A549 (cell line): ENCODE measurements around the gene CD80.

ENCODE experiments used
- EP300 ChIP-seq, 2 experiments: fragments of >200 bp; sonication (Bioruptor Twin); formaldehyde crosslinking; IDR thresholded peaks; 2 replicates in 1 of 2; 3 replicates in 1 of 2; pipeline ENCODE4 v1.6.1; 2016 to 2017
- MYC ChIP-seq: IDR thresholded peaks from 2 replicates; pipeline ENCODE4 v1.6.1; 2012; ENCODE audit warnings: mild to moderate bottlenecking, inconsistent platforms, low read length, improper control_type of control experiment, borderline replicate concordance
- RNF2 ChIP-seq: fragments of 200-600 bp; sonication (generic); IDR thresholded peaks from 2 replicates; pipeline ENCODE4 v1.6.1; 2016; ENCODE audit warnings: low read depth, mild to moderate bottlenecking, antibody characterized with exemption, moderate library complexity, borderline replicate concordance
- SREBF2 ChIP-seq: fragments of 450-650 bp; IDR thresholded peaks from 2 replicates; pipeline ENCODE4 v1.6.1; 2014; ENCODE audit warnings: mild to moderate bottlenecking, moderate library complexity
- ZFP36 ChIP-seq: fragments of 450-650 bp; IDR thresholded peaks from 2 replicates; pipeline ENCODE4 v1.6.1; 2014; ENCODE audit warnings: borderline replicate concordance; ENCODE audit not compliant: partially characterized antibody
- TF ChIP-seq, protein P1 (sequence below): fragments of >200 bp; sonication (Bioruptor Twin); formaldehyde crosslinking; IDR thresholded peaks from 3 replicates; pipeline ENCODE4 v1.5.1; 2016
- TF ChIP-seq, protein P2 (sequence below): fragments of 150-350 bp; IDR thresholded peaks from 2 replicates; pipeline ENCODE4 v1.6.1; 2014; ENCODE audit warnings: low read depth, mild to moderate bottlenecking, low read length

DNA sequence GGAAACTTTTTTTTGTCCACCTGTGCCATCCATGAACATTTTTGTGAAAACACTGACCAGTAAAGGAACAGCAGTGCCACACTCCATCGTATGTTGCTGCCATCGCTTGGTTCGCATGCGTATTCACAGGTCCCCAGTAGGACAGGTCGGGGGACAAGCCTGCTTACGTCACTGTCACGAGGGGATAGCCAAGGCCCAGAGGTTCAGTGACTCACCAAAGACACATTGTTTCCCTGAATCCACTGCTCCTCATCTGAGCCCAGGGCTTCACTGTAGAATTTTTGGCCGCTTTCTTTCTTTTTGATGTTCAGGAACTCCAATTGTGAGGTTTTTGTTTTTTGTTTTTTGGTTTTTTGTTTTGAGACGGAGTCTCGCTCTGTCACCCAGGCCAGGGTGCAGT lies 25.8 kb upstream of the CD80 start:
- TF ChIP-seq, protein P1, sequence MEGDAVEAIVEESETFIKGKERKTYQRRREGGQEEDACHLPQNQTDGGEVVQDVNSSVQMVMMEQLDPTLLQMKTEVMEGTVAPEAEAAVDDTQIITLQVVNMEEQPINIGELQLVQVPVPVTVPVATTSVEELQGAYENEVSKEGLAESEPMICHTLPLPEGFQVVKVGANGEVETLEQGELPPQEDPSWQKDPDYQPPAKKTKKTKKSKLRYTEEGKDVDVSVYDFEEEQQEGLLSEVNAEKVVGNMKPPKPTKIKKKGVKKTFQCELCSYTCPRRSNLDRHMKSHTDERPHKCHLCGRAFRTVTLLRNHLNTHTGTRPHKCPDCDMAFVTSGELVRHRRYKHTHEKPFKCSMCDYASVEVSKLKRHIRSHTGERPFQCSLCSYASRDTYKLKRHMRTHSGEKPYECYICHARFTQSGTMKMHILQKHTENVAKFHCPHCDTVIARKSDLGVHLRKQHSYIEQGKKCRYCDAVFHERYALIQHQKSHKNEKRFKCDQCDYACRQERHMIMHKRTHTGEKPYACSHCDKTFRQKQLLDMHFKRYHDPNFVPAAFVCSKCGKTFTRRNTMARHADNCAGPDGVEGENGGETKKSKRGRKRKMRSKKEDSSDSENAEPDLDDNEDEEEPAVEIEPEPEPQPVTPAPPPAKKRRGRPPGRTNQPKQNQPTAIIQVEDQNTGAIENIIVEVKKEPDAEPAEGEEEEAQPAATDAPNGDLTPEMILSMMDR, result no peak
- no peak for TF ChIP-seq SREBF2
- TF ChIP-seq, protein P2, sequence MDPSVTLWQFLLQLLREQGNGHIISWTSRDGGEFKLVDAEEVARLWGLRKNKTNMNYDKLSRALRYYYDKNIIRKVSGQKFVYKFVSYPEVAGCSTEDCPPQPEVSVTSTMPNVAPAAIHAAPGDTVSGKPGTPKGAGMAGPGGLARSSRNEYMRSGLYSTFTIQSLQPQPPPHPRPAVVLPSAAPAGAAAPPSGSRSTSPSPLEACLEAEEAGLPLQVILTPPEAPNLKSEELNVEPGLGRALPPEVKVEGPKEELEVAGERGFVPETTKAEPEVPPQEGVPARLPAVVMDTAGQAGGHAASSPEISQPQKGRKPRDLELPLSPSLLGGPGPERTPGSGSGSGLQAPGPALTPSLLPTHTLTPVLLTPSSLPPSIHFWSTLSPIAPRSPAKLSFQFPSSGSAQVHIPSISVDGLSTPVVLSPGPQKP, result no peak
- TF ChIP-seq MYC, result no peak
- no peak for TF ChIP-seq RNF2
- TF ChIP-seq EP300 (IDR thresholded peaks at IDR 0.05), result no peak
- no peak for TF ChIP-seq ZFP36
